GDM1 (cell line): Measurements from ENCODE around the gene SPAG7.
"Not testable (repeated sequence)": the region's sequence is repeated elsewhere in the genome, so short reads cannot be mapped to it uniquely, and the experiment has no call there.

Source experiments
- DNase-seq: peaks from one replicate; lab custom pipeline; 2025; lab: John Stamatoyannopoulos, UW

SPAG7 gene

DNA sequence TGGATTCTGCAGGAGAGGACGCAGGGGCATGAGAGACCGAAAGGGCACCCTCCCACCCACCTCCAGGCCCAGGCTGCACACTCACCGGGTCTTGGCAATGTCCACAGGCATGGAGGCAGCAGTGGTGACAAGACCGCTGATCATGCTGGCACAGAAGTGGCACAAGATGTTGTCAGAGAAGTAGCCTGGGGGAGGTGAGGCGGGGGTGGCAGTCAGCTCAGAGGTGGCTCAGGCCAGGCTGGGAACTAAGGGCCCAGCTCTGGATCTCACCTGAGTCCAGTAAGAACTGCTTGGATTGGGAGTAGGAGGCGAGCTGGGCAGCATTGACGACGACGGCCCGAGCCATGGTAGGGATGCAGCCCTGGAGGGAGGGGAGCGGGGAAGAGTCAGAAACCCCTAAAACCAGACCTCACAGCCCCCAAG is 29.5 kb downstream of the SPAG7 start:
- no peak for DNase-seq

DNA sequence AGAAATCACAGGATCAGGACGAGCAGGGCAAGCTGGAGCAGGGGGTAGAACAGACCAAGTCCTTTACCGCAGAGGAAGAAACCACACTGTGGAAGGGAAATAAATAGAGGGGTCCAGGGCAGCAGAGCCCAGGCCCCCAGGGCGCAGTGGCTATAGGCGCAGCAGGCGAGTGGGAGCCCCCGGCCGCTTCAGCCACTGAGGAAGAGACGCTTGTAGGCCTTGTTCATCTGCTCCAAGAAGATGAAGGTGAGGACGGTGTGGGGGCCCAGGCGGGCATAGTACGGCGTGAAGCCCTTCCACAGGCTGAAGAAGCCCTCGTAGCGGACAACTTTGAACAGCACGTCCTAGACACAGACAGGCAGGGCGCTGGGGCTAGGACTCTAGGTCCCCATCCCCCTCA is 30.1 kb downstream of the SPAG7 start:
- no peak for DNase-seq

DNA sequence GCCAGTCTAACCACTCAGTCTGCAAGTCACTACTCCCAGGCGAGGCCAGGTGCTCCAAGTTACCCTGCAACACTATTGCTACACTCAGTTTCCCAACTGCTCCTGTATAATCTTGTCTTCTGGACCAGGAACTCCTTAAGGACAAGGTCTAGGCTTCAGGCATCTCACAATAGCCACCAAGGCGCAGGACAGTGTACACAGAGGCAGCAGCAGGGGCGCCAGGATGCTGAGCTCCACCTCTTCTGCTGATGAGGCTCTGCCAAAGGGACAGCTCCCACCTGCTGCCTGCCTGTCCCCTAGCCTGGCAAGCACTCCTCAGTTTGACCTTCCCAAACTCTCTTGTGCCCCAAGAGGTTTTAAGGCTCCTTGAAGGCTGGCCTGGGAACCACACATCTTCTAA is 31.2 kb downstream of the SPAG7 start:
- no peak for DNase-seq

DNA sequence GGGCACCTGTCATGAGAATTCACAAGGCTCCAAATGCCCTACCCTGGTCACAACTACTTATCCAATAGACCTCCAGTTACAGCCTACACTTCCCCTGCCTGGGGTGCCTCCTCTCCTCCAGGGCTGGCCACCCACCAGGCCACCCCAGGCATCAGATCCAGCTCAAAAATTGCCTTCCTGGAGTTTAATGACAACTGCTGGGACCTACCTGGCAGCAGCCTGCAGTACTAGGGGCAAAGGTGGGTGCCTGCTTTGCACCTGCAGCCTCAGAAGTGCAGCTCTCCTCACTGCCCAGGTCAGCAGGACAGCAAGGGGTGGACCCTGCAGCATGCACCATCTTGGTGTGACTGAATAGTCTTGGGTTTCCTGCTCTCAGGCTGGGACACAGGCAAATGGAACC is 32.0 kb downstream of the SPAG7 start:
- no peak for DNase-seq

DNA sequence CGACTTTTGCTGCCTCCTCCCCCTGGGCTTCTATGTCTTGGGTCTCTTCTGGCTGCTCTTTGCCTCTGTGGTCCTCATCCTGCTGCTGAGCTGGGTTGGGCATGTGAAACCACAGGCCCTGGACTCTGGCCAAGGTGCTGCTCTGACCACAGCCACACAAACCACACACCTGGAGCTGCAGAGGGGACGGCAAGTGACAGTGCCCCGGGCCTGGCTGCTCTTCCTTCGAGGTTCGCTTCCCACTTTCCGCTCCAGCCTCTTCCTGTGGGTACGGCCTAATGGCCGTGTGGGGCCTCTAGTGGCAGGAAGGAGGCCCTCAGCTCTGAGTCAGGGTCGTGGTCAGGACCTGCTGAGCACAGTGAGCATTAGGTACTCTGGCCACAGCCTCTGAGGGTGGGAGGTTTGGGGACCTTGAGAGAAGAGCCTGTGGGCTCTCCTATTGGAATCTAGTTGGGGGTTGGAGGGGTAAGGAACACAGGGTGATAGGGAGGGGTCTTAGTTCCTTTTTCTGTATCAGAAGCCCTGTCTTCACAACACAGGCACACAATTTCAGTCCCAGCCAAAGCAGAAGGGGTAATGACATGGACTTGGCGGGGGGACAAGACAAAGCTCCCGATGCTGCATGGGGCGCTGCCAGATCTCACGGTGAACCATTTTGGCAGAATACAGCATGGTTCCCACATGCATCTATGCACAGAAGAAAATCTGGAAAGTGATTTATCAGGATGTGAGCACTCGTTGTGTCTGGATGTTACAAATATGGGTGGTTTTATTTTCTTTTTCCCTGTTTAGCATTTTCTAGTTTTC is 33.2 kb downstream of the SPAG7 start:
- peak; percentile 82 for DNase-seq

DNA sequence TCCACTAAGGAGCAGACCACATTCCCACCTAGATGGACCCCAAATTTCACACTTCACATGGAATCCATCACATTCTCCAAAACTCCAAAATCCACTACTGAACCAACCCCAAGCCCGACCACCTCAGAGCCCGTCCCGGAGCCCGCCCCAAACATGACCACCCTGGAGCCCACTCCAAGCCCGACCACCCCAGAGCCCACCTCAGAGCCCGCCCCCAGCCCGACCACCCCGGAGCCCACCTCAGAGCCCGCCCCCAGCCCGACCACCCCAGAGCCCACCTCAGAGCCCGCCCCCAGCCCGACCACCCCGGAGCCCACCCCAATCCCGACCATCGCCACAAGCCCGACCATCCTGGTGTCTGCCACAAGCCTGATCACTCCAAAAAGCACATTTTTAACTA is 34.0 kb downstream of the SPAG7 start:
- no peak for DNase-seq

DNA sequence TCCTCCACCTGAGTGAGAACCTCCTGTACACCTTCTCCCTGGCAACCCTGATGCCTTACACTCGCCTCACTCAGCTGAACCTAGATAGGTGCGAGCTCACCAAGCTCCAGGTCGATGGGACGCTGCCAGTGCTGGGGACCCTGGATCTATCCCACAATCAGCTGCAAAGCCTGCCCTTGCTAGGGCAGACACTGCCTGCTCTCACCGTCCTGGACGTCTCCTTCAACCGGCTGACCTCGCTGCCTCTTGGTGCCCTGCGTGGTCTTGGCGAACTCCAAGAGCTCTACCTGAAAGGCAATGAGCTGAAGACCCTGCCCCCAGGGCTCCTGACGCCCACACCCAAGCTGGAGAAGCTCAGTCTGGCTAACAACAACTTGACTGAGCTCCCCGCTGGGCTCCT is 34.9 kb downstream of the SPAG7 start:
- DNase-seq = no peak

DNA sequence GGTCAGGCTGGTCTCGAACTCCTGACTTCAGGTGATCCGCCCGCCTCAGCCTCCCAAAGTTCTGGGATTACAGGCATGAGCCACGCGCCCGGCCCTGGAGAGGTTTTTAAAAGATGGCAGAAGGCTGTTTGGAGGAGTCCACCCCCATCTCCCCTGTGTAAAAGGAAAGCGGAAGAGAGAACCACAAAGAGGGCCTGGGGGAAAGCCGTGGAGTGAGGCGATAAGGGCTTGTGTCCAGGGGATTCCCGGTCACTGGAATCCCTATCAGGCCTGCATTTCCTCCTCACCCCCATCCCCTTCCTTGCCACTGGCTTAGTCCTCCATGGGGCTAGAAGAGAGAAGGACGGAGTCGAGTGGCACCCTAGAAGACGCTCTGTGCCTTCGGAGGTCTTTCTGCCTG is 35.7 kb downstream of the SPAG7 start, which contains the start of gene GP1BA:
TSS of gene GP1BA (plus strand) at position 315 of the 400 bp plus-strand sequence. CDS start 328 bp downstream, outside the sequence.
- no peak for DNase-seq

DNA sequence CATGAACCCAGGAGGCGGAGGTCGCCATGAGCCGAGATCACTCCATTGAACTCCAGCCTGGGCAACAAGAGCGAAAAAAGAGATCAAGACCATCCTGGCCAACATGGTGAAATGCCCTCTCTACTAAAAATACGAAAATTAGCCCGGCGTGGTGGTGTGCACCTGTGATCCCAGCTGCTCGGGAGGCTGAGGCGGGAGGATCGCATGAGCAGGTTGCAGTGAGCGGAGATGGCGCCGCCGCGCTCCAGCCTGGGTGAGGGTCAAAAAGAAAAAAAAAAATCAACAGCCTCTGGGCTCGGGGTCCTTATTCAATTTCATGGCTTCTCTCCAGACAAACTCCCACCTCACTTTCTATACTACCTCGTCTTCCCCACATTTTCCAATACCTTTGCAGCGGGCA is 38.7 kb downstream of the SPAG7 start:
- DNase-seq = no peak

DNA sequence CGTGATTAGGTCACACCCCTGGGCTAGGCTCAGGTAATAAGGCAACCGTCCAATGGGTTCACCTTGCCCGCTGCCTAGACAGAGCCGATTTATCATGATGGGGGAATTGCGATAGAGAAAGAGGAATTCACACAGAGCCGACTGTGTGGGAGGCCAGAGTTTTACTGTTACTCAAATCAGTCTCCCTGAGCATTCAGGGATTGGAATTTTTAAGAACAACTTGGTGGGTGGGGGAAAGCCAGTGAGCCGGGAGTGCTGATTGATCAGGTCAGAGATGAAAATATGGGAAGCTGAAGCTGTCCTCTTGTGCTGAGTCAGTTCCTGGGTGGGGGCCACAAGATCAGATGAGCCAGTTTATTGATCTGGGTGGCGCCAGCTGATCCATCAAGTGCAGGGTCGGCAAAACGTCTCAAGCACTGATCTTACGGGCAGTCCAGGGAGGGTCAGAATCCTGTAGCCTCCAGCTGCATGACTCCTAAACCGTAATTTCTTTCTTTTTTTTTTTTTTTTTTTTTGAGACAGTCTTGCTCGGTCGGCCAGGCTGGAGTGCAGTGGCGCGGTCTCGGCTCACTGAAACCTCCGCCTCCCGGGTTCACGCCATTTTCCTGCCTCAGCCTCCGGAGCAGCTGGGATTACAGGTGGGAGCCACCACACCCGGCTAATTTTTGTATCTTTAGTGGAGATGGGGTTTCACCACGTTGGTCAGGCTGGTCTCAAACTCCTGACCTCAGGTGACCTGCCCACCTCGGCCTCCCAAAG is 40.9 kb downstream of the SPAG7 start:
- DNase-seq = not testable (repeated sequence)

DNA sequence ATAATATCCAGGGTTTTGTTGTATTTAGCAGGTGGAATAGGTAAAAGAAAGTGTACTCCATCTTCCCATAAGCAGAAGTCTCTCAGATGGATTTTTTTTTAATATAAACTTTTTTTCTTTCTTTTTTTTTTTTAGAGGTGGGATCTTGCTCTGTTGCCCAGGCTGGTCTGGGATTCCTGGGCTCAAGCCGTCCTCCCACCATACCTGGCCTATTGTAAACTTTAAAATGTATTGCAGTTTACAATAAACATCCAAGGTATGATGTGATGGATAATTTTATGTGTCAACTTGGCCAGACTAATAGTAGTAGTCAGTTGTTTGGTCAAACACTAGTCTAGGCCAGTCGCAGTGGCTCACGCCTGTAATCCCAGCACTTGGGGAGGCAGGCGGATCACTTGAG is 46.3 kb downstream of the SPAG7 start:
- DNase-seq = no peak

DNA sequence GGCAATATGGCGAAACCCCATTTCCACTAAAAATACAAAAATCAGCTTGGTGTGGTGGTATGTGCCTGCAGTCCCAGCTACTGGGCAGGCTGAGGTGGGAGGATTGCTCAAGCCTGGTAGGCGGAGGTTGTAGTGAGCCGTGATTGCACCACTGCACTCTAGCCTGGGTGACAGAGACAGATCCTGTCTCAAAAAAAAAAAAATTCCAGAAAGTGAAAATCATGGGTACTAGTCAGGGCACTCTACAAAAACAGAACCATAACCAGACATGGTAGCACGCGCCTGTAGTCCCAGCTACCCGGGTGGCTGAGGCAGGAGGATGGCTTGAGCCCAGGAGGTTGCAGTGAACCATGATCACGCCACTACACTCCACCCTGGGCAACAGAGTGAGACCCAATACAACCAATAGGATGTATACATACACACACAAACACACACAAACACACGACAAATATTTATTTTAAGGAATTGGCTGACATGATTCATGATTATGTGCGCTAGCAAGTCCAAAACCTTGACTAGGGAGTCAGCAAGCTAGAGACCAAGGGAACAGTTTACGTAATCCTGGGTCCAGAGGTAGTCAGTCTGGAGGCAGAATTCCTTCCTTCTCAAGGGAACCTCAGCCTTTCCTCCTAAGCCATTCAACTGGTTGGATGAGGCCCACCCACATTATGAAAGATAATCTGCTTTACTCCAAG is 47.1 kb downstream of the SPAG7 start:
- DNase-seq = no peak

DNA sequence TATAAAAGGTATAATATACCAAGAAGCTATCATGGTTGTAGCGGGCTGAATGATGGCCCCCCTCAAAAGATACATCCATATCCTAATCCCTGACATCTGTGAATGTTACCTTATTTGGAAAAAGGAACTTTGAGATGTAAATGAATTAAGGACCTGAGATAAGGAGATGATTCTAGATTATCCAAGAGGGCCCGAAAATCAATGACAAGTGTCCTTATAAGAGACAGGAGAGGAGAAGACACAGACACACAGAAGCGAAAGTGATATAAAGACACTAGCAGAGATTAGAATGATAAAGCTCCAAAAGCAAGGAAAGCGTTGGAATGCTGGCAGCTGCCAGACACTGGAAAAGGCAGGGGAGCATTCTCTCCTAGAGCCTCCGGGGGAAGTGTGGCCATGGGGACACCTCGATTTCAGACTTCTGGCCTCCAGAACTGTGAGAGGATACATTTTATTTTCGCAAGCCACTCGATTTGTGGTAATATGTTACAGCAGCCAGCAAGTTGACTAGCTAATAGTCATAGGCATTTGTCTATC is 48.0 kb downstream of the SPAG7 start:
- DNase-seq = no peak

DNA sequence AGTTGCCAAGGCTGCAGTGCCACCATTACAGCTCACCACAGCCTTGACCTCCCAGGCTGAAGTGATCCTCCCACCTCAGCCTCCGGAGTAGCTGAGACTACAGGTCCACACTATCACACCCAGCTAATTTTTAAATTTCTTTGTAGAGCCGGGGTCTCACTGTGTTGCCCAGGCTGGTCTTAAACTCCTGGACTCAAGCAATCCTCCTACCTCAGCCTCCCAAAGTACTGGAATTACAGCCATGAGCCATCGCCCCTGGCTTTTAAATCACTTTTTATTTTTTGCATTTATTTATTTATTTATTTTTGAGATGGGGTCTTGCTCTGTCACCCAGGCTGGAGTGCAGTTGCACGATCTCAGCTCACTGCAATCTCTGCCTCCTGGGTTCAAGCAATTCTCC is 53.1 kb downstream of the SPAG7 start:
- DNase-seq = not testable (repeated sequence)

DNA sequence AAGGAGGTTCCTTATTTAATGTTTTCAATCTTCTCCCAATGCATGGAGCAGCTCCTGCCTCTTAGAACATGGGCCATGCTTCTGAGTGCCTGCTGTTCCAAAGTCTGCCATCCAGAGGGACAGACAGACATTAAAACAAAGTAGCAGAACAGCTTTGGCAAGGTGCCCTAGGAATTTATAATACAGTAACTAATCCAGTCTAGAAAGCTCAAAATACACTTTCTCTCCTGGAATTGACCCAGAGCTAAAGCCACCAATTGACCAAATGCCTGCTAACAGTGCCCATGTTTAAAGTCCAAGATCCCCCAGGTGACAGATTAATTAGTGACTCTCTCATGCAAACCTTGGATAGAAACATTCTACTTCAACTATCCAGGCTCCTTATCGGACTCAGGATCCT is 53.6 kb downstream of the SPAG7 start:
- no peak for DNase-seq
